Stimulated activated naive CD4-positive, alpha-beta T cell treated with Interleukin-2 at 50 U/mL for 16 hours (primary cell): ENCODE results near the gene MYH15.

ENCODE experiments used
- DNase-seq: peaks from one replicate; lab custom pipeline; 2025; lab: John Stamatoyannopoulos, UW

The MYH15 gene

GRCh38 chr3:108331792-108332191 is 178.6 kb downstream of the MYH15 start:
- DNase-seq: no peak
